HCT116 (cell line): Measurements from ENCODE around the gene CAPN10. TPM values are rescaled to one million over a fixed set of nuclear protein-coding genes. Genes with fewer than 3 reads are reported as not detected.

Experiments used
- ATAC-seq: fragments of 200-7000 bp; cut with Tn5 transposase; 2 replicates; pipeline ENCODE4 v1.9.1; 2020; ENCODE audit warnings: mild to moderate bottlenecking, moderate library complexity
- BruUV-seq: library from RNA; stranded (reverse); fragments of 400-500 nt; replicated peaks from 2 replicates; lab custom pipeline; 2021; lab: Mats Ljungman, UMichigan
- CTCF ChIA-PET: fragments of 300-600 bp; sonication (Branson Sonifier 250); formaldehyde crosslinking; loops from one replicate; lab custom pipeline; 2021; ENCODE audit warnings: antibody characterized with exemption; lab: Charles Lee
- POLR2A ChIA-PET: fragments of 300-600, 350-600 bp; sonication (Branson Sonifier 250); formaldehyde crosslinking; loops from one replicate; lab custom pipeline; 2021; ENCODE audit warnings: antibody characterized with exemption; lab: Charles Lee
- RAD21 ChIA-PET, 2 experiments: fragments of 300-600 bp; sonication (Branson Sonifier 250); formaldehyde crosslinking; loops; one replicate each; lab custom pipeline; 2023; ENCODE audit warnings: low total read pairs in 2 of 2; ENCODE audit not compliant: uncharacterized antibody in 2 of 2, unreplicated experiment in 2 of 2, low non-redundant PET in 1 of 2; lab: Charles Lee
- DNase-seq: peaks from one replicate; pipeline ENCODE4 v3.0.0-alpha.2; 2010; ENCODE audit warnings: low read depth, low spot score
- H2AFZ ChIP-seq: fragments of 200-600 bp; shearing (Covaris generic), sonication (generic); 2 replicates; pipeline ENCODE4 v1.6.1; 2017; ENCODE audit warnings: low read depth, mixed run types, mixed read lengths, antibody characterized with exemption, low read length; ENCODE audit not compliant: poor library complexity, severe bottlenecking
- H3K27ac ChIP-seq: 2 replicates; pipeline ENCODE4 v1.5.1; 2012; ENCODE audit warnings: low read depth, low read length
- H3K27me3 ChIP-seq: fragments of 200-600 bp; sonication (generic); 2 replicates; pipeline ENCODE4 v1.6.1; 2016; ENCODE audit warnings: mixed run types, low read length, mixed read lengths; ENCODE audit not compliant: insufficient read depth
- H3K36me3 ChIP-seq, 2 experiments: fragments of 200-500 bp in 1 of 2; fragments of 200-600 bp in 1 of 2; sonication (Bioruptor generic) in 1 of 2; sonication (generic) in 1 of 2; 2 replicates each; pipeline versions ENCODE4 v1.5.1 to v1.6.1; 2014 to 2016; ENCODE audit warnings: low read length in 2 of 2, inconsistent platforms in 1 of 2, mixed read lengths in 1 of 2, mixed run types in 1 of 2; ENCODE audit not compliant: insufficient read depth in 2 of 2, control insufficient read depth in 1 of 2
- H3K4me1 ChIP-seq, 2 experiments: fragments of 200-600 bp in 1 of 2; sonication (generic) in 1 of 2; 2 replicates each; pipeline versions ENCODE4 v1.5.1 to v1.6.1; 2012 to 2017; ENCODE audit warnings: low read length in 2 of 2, inconsistent platforms in 1 of 2, mild to moderate bottlenecking in 1 of 2, mixed read lengths in 1 of 2, mixed run types in 1 of 2, moderate library complexity in 1 of 2; ENCODE audit not compliant: insufficient read depth in 2 of 2, control insufficient read depth in 1 of 2
- H3K4me2 ChIP-seq: fragments of 200-600 bp; sonication (generic); 2 replicates; pipeline ENCODE4 v1.6.1; 2017; ENCODE audit warnings: mixed run types, low read length, mixed read lengths
- H3K4me3 ChIP-seq, 2 experiments: fragments of 200-600 bp in 1 of 2; sonication (generic) in 1 of 2; replicated peaks in 1 of 2; 2 replicates each; pipeline ENCODE4 v1.5.1; 2011 to 2016; ENCODE audit warnings: low read length in 2 of 2, control low read depth in 1 of 2, low read depth in 1 of 2, mild to moderate bottlenecking in 1 of 2, mixed read lengths in 1 of 2, mixed run types in 1 of 2
- H3K79me2 ChIP-seq: fragments of 200-600 bp; sonication (generic); 2 replicates; pipeline ENCODE4 v1.6.1; 2017; ENCODE audit warnings: mild to moderate bottlenecking, mixed run types, low read length, moderate library complexity, mixed read lengths; ENCODE audit not compliant: insufficient read depth
- H3K9ac ChIP-seq: fragments of 200-600 bp; sonication (generic); 2 replicates; pipeline ENCODE4 v1.6.1; 2016; ENCODE audit warnings: low read length, mixed read lengths
- H3K9me2 ChIP-seq: fragments of 200-600 bp; sonication (generic), shearing (Covaris generic); 2 replicates; pipeline ENCODE4 v1.6.1; 2017; ENCODE audit warnings: mixed run types, mild to moderate bottlenecking, moderate library complexity; ENCODE audit not compliant: insufficient read depth
- H3K9me3 ChIP-seq, 2 experiments: fragments of 200-500 bp in 1 of 2; fragments of 200-600 bp in 1 of 2; sonication (Bioruptor generic) in 1 of 2; sonication (generic) in 1 of 2; 2 replicates each; pipeline ENCODE4 v1.6.1; 2014 to 2017; ENCODE audit warnings: low read length in 2 of 2, mixed read lengths in 2 of 2, inconsistent platforms in 1 of 2, low read depth in 1 of 2, mild to moderate bottlenecking in 1 of 2, mixed run types in 1 of 2, moderate library complexity in 1 of 2; ENCODE audit not compliant: control insufficient read depth in 1 of 2, insufficient read depth in 1 of 2
- H4K20me1 ChIP-seq: fragments of 200-600 bp; sonication (generic), shearing (Covaris generic); 2 replicates; pipeline ENCODE4 v1.6.1; 2017; ENCODE audit warnings: mixed run types, mild to moderate bottlenecking, moderate library complexity; ENCODE audit not compliant: insufficient read depth
- CEBPB ChIP-seq: IDR thresholded peaks from 2 replicates; pipeline ENCODE4 v1.6.1; 2012; ENCODE audit warnings: low read depth
- ELF1 ChIP-seq: IDR thresholded peaks from 2 replicates; pipeline ENCODE4 v1.6.1; 2012; ENCODE audit warnings: low read depth, borderline replicate concordance
- EZH2 ChIP-seq: fragments of 200-600 bp; sonication (generic); IDR thresholded peaks from 2 replicates; pipeline ENCODE4 v1.6.1; 2017; ENCODE audit warnings: antibody characterized with exemption, mixed run types
- EZH2phosphoT487 ChIP-seq: fragments of 200-600 bp; IDR thresholded peaks from 2 replicates; pipeline ENCODE4 v1.6.1; 2018; ENCODE audit warnings: antibody characterized with exemption, borderline replicate concordance
- FOSL1 ChIP-seq: IDR thresholded peaks from 2 replicates; pipeline ENCODE4 v1.6.1; 2012; ENCODE audit warnings: low read depth
- JUND ChIP-seq: IDR thresholded peaks from 2 replicates; pipeline ENCODE4 v1.6.1; 2012
- POLR2A ChIP-seq: IDR thresholded peaks from 2 replicates; pipeline ENCODE4 v1.7.0; 2011; ENCODE audit warnings: borderline replicate concordance; ENCODE audit not compliant: insufficient read depth, insufficient read length; ENCODE audit errors: extremely low read depth
- POLR2AphosphoS5 ChIP-seq: IDR thresholded peaks from 2 replicates; pipeline ENCODE4 v1.6.1; 2011; ENCODE audit warnings: mild to moderate bottlenecking, low read depth, low read length, moderate library complexity
- RAD21 ChIP-seq: IDR thresholded peaks from 2 replicates; pipeline ENCODE4 v1.6.1; 2012; ENCODE audit warnings: low read depth, mild to moderate bottlenecking
- TCF7L2 ChIP-seq: IDR thresholded peaks from 2 replicates; pipeline ENCODE4 v1.7.0; 2011; ENCODE audit warnings: borderline replicate concordance, inconsistent platforms; ENCODE audit not compliant: insufficient read depth, insufficient read length; ENCODE audit errors: extremely low read depth
- YY1 ChIP-seq: IDR thresholded peaks from 2 replicates; pipeline ENCODE4 v1.6.1; 2011; ENCODE audit warnings: low read length, low read depth, moderate library complexity, mild to moderate bottlenecking; ENCODE audit not compliant: insufficient replicate concordance; ENCODE audit errors: extremely low read depth
- ZFX ChIP-seq: fragments of 450-650 bp; IDR thresholded peaks from 2 replicates; pipeline ENCODE4 v1.6.1; 2017
- ZNF274 ChIP-seq: fragments of 200-500 bp; sonication (Bioruptor generic); IDR thresholded peaks from 2 replicates; pipeline ENCODE4 v1.6.1; 2014; ENCODE audit warnings: mild to moderate bottlenecking, low read depth, low read length, inconsistent platforms
- intact Hi-C: fragments of 100-400 bp; cut with micrococcal nuclease; formaldehyde crosslinking; loops from 2 replicates; pipeline ENCODE4 v1.10.0; 2022
- total RNA-seq: library from RNA; stranded (reverse); gene quantifications from one replicate; pipeline ENCODE4 v1.2.1, GENCODE V29; 2021; ENCODE audit not compliant: unreplicated experiment
- TF ChIP-seq, protein P1 (sequence below): IDR thresholded peaks from 2 replicates; pipeline ENCODE4 v1.6.1; 2012
- TF ChIP-seq, protein P2 (sequence below), 3 experiments: fragments of 200-600 bp in 1 of 3; sonication (generic) in 1 of 3; IDR thresholded peaks in 2 of 3; conservative IDR thresholded peaks in 1 of 3; 2 replicates each; pipeline ENCODE4 v1.5.1; 2012 to 2017; ENCODE audit warnings: low read depth in 2 of 3, low read length in 2 of 3, antibody characterized with exemption in 1 of 3, borderline replicate concordance in 1 of 3, control low read depth in 1 of 3, mild to moderate bottlenecking in 1 of 3, mixed read lengths in 1 of 3, mixed run types in 1 of 3, moderate library complexity in 1 of 3; ENCODE audit not compliant: insufficient read depth in 1 of 3
- TF ChIP-seq, protein P3 (sequence below): IDR thresholded peaks from 2 replicates; pipeline ENCODE4 v1.6.1; 2012
- TF ChIP-seq, protein P4 (sequence below): IDR thresholded peaks from 2 replicates; pipeline ENCODE4 v1.6.1; 2012; ENCODE audit warnings: low read depth

CAPN10 gene
- total RNA-seq, 1 experiment from 2014 or later, result 40.7 TPM

DNA sequence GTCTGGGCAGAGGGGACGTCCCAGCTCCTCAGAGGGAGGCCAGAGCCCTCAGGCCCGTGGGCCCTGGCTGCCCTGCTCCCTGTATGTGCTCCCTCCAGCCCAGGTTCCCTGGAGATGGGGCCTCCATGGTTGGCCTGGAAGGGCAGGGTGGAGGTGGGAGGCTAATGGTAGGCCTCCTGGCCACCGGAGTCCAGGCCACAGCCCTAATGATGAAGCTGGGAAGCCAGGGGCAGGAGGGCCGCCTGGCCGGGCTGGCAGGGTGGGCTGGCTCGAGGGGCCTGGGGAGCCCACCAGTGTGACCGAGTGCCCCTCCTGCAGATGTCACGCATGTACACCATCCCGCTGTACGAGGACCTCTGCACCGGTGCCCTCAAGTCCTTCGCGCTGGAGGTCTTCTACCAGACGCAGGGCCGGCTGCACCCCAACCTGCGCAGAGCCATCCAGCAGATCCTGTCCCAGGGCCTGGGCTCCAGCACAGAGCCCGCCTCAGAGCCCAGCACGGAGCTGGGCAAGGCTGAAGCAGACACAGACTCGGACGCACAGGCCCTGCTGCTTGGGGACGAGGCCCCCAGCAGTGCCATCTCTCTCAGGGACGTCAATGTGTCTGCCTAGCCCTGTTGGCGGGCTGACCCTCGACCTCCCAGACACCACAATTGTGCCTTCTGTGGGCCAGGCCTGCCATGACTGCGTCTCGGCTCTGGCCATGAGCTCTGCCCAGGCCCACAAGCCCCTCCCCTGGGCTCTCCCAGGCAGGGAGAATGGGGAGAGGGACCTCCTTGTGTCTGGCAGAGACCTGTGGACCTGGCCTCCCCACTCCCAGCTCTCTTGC, 9.0 kb upstream of the CAPN10 start (continued):
- TF ChIP-seq TCF7L2 (no peak), CEBPB (no peak)

DNA sequence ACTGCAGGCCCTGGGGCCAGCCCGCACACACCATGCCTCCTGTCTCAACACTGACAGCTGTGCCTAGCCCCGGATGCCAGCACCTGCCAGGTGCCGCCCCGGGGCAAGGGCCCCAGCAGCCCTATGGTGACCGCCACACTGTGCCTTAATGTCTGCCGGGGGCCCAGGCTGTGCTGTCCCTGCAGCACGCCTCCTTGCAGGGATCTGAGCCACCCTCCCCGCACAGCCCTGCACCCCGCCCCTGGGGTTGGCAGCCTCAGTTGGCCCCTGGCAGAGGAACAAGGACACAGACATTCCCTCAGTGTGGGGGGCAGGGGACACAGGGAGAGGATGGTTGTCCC, 8.5 kb upstream of the CAPN10 start:
- peaks cover 41% of the 10 kb centered on the region for H3K79me2 ChIP-seq
- POLR2A ChIA-PET, result no interaction called here
- ATAC-seq, result no peak
- H3K27me3 ChIP-seq, result no peaks in the 10 kb centered on the region
- no peaks in the 10 kb centered on the region for H3K36me3 ChIP-seq
- peaks cover 35 to 44% of the 10 kb centered on the region in 2 experiments for H3K4me1 ChIP-seq
- no peak overlapping the region for H2AFZ ChIP-seq
- no peak overlapping the region for H3K9ac ChIP-seq
- no peak for DNase-seq
- H3K27ac ChIP-seq, result 0 out of 2 replicates have a peak overlapping the region, but pooled peaks have one; percentile 77
- H3K4me2 ChIP-seq, result no peak overlapping the region
- no peaks in the 10 kb centered on the region for H3K9me3 ChIP-seq
- TF ChIP-seq POLR2AphosphoS5 (no peak), YY1 (no peak), FOSL1 (no peak), RAD21 (no peak), TCF7L2 (no peak), EZH2 (no peak), JUND (no peak), ZNF274 (no peak), ELF1 (no peak), POLR2A (no peak), EZH2phosphoT487 (no peak), ZFX (no peak)
- TF ChIP-seq, protein P1, sequence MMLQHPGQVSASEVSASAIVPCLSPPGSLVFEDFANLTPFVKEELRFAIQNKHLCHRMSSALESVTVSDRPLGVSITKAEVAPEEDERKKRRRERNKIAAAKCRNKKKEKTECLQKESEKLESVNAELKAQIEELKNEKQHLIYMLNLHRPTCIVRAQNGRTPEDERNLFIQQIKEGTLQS, result no peak
- TF ChIP-seq, protein P2, sequence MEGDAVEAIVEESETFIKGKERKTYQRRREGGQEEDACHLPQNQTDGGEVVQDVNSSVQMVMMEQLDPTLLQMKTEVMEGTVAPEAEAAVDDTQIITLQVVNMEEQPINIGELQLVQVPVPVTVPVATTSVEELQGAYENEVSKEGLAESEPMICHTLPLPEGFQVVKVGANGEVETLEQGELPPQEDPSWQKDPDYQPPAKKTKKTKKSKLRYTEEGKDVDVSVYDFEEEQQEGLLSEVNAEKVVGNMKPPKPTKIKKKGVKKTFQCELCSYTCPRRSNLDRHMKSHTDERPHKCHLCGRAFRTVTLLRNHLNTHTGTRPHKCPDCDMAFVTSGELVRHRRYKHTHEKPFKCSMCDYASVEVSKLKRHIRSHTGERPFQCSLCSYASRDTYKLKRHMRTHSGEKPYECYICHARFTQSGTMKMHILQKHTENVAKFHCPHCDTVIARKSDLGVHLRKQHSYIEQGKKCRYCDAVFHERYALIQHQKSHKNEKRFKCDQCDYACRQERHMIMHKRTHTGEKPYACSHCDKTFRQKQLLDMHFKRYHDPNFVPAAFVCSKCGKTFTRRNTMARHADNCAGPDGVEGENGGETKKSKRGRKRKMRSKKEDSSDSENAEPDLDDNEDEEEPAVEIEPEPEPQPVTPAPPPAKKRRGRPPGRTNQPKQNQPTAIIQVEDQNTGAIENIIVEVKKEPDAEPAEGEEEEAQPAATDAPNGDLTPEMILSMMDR (IDR thresholded peaks at IDR 0.05 in 2 of 3, conservative IDR thresholded peaks at IDR 0.05 in 1 of 3; ENCODE audit: borderline replicate concordance in 1 of 3, insufficient read depth in 1 of 3, low read depth in 2 of 3, low read length in 2 of 3), result no peak
- TF ChIP-seq, protein P3, sequence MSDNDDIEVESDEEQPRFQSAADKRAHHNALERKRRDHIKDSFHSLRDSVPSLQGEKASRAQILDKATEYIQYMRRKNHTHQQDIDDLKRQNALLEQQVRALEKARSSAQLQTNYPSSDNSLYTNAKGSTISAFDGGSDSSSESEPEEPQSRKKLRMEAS, result no peak
- TF ChIP-seq, protein P4, sequence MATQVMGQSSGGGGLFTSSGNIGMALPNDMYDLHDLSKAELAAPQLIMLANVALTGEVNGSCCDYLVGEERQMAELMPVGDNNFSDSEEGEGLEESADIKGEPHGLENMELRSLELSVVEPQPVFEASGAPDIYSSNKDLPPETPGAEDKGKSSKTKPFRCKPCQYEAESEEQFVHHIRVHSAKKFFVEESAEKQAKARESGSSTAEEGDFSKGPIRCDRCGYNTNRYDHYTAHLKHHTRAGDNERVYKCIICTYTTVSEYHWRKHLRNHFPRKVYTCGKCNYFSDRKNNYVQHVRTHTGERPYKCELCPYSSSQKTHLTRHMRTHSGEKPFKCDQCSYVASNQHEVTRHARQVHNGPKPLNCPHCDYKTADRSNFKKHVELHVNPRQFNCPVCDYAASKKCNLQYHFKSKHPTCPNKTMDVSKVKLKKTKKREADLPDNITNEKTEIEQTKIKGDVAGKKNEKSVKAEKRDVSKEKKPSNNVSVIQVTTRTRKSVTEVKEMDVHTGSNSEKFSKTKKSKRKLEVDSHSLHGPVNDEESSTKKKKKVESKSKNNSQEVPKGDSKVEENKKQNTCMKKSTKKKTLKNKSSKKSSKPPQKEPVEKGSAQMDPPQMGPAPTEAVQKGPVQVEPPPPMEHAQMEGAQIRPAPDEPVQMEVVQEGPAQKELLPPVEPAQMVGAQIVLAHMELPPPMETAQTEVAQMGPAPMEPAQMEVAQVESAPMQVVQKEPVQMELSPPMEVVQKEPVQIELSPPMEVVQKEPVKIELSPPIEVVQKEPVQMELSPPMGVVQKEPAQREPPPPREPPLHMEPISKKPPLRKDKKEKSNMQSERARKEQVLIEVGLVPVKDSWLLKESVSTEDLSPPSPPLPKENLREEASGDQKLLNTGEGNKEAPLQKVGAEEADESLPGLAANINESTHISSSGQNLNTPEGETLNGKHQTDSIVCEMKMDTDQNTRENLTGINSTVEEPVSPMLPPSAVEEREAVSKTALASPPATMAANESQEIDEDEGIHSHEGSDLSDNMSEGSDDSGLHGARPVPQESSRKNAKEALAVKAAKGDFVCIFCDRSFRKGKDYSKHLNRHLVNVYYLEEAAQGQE, result no peak
- TF ChIP-seq, all 23 proteins: peak for 0
- CTCF ChIA-PET, result interaction anchor here (3.7 kb wide), 1 partner anchor 12 kb away, joined by 48 read pairs; no protein-coding TSS in a partner anchor
- intact Hi-C loops, result no loop called here
- no TSS peak for BruUV-seq
- RAD21 ChIA-PET, result no interaction called here
- Histone ChIP-seq H4K20me1 (no peaks in the 10 kb centered on the region), H3K4me3 (no peak overlapping the region), H3K9me2 (no peaks in the 10 kb centered on the region)
